Suprapubic skin (tissue), 4 donors: ENCODE measurements around the gene FAM171A1. TPM values are rescaled to one million over a fixed set of nuclear protein-coding genes. Genes with fewer than 3 reads are reported as not detected.
"Not testable (repeated sequence)": the region's sequence is repeated elsewhere in the genome, so short reads cannot be mapped to it uniquely, and the experiment has no call there.

Experiments
- DNase-seq, 2 donors: peaks; one replicate each; pipeline ENCODE4 v3.0.0-alpha.2; 2019; ENCODE audit warnings: low spot score in 2 of 2
- H3K27ac ChIP-seq: fragments of 200-600 bp; sonication (generic); one replicate; pipeline ENCODE4 v1.5.1; 2019
- H3K27me3 ChIP-seq: fragments of 200-600 bp; sonication (generic); one replicate; pipeline ENCODE4 v1.5.1; 2019
- H3K36me3 ChIP-seq: fragments of 200-600 bp; sonication (generic); one replicate; pipeline ENCODE4 v1.5.1; 2019
- H3K4me1 ChIP-seq: fragments of 200-600 bp; sonication (generic); one replicate; pipeline ENCODE4 v1.5.1; 2019
- H3K4me3 ChIP-seq: fragments of 200-600 bp; sonication (generic); one replicate; pipeline ENCODE4 v1.5.1; 2019; ENCODE audit warnings: mild to moderate bottlenecking
- H3K9me3 ChIP-seq: fragments of 200-600 bp; sonication (generic); one replicate; pipeline ENCODE4 v1.5.1; 2019
- CTCF ChIP-seq, 2 donors: fragments of 200-600 bp in 1 of 2; fragments of 450-650 bp in 1 of 2; sonication (generic) in 1 of 2; IDR thresholded peaks; one replicate each; pipeline ENCODE4 v1.5.1; 2016 to 2019; ENCODE audit warnings: antibody characterized with exemption in 2 of 2, mild to moderate bottlenecking in 1 of 2, moderate library complexity in 1 of 2
- EP300 ChIP-seq: sonication (generic); formaldehyde crosslinking; IDR thresholded peaks from one replicate; pipeline ENCODE4 v1.6.1; 2017; ENCODE audit warnings: antibody characterized with exemption
- POLR2A ChIP-seq, 2 donors: fragments of 450-650 bp; IDR thresholded peaks; one replicate each; pipeline ENCODE4 v1.6.1; 2017; ENCODE audit warnings: antibody characterized with exemption in 2 of 2, mild to moderate bottlenecking in 2 of 2, moderate library complexity in 2 of 2
- POLR2AphosphoS5 ChIP-seq, 3 donors: sonication (generic); formaldehyde crosslinking; IDR thresholded peaks; one replicate each; pipeline ENCODE4 v1.6.1; 2017; ENCODE audit warnings: antibody characterized with exemption in 3 of 3
- WGBS: methylation state at CpG from one replicate; pipeline ENCODE4 v1.1.5; 2018; 5-methylcytosine and 5-hydroxymethylcytosine counted together
- total RNA-seq, 4 donors: library from RNA; depleted of rRNA; stranded (reverse); fragments of >200 nt; gene quantifications; one replicate each; pipeline ENCODE4 v1.1.0, GENCODE V29; 2016

FAM171A1 gene
- total RNA-seq, 4 donors from 2014 or later, result 2.8 to 7.0 (median 5.9) TPM

GRCh38 chr10:15393139-15393825, 22.2 kb upstream of the FAM171A1 start:
- H3K4me3 ChIP-seq, result no peak overlapping the region
- DNase-seq, result no peak
- H3K27ac ChIP-seq, result no peak overlapping the region
- whole genome bisulfite sequencing, result 75% methylated on average over 4 of the region's 4 CpGs
- H3K27me3 ChIP-seq, result no peaks in the 10 kb centered on the region
- no peaks in the 10 kb centered on the region for H3K36me3 ChIP-seq
- H3K4me1 ChIP-seq, result no peaks in the 10 kb centered on the region
- H3K9me3 ChIP-seq, result no peaks in the 10 kb centered on the region
- no peak for TF ChIP-seq POLR2AphosphoS5 (IDR thresholded peaks at IDR 0.05)
- no peak for TF ChIP-seq CTCF (IDR thresholded peaks at IDR 0.05)
- no peak for TF ChIP-seq POLR2A (IDR thresholded peaks at IDR 0.05)
- no peak for TF ChIP-seq EP300

- H3K27me3 ChIP-seq, result no peaks in the 10 kb centered on the region
- no peaks in the 10 kb centered on the region for H3K9me3 ChIP-seq
- H3K4me1 ChIP-seq, result no peaks in the 10 kb centered on the region
- H3K27ac ChIP-seq, result no peak overlapping the region
- H3K4me3 ChIP-seq, result no peak overlapping the region
- no peak for DNase-seq
- 77% methylated on average over 5 of the region's 5 CpGs for WGBS
- H3K36me3 ChIP-seq, result no peaks in the 10 kb centered on the region
- TF ChIP-seq CTCF (IDR thresholded peaks at IDR 0.05) (no peak), EP300 (no peak), POLR2AphosphoS5 (IDR thresholded peaks at IDR 0.05) (no peak), POLR2A (IDR thresholded peaks at IDR 0.05) (no peak)
Observed at GRCh38 chr10:15391491-15391890, 20.4 kb upstream of the FAM171A1 start.

GRCh38 chr10:15388172-15388571, 17.1 kb upstream of the FAM171A1 start:
- not testable (repeated sequence) for H3K27me3 ChIP-seq, H3K4me1 ChIP-seq, H3K27ac ChIP-seq, H3K36me3 ChIP-seq, DNase-seq, H3K4me3 ChIP-seq, H3K9me3 ChIP-seq
- 91% methylated on average over 7 of the region's 7 CpGs for WGBS

GRCh38 chr10:15387021-15387420, 15.9 kb upstream of the FAM171A1 start:
- Histone ChIP-seq H3K27ac (no peak overlapping the region), H3K4me1 (no peaks in the 10 kb centered on the region), H3K9me3 (no peaks in the 10 kb centered on the region), H3K4me3 (no peak overlapping the region), H3K36me3 (no peaks in the 10 kb centered on the region), H3K27me3 (no peaks in the 10 kb centered on the region)
- WGBS, result 53% methylated on average over 5 of the region's 5 CpGs
- TF ChIP-seq POLR2A (IDR thresholded peaks at IDR 0.05) (no peak), EP300 (no peak), POLR2AphosphoS5 (IDR thresholded peaks at IDR 0.05) (no peak), CTCF (IDR thresholded peaks at IDR 0.05) (no peak)
- no peak for DNase-seq

GRCh38 chr10:15385552-15386455, 14.7 kb upstream of the FAM171A1 start:
- no peaks in the 10 kb centered on the region for H3K4me1 ChIP-seq
- no peak for DNase-seq
- H3K36me3 ChIP-seq, result no peaks in the 10 kb centered on the region
- WGBS, result 66% methylated on average over 17 of the region's 17 CpGs
- no peaks in the 10 kb centered on the region for H3K9me3 ChIP-seq
- no peak for TF ChIP-seq CTCF (IDR thresholded peaks at IDR 0.05)
- no peak for TF ChIP-seq POLR2AphosphoS5 (IDR thresholded peaks at IDR 0.05)
- no peak for TF ChIP-seq POLR2A (IDR thresholded peaks at IDR 0.05)
- TF ChIP-seq EP300, result no peak
- H3K4me3 ChIP-seq, result no peak overlapping the region
- H3K27ac ChIP-seq, result no peak overlapping the region
- H3K27me3 ChIP-seq, result no peaks in the 10 kb centered on the region
